ENCODE measurements around the gene CDCP2. TPM values are rescaled to one million over a fixed set of nuclear protein-coding genes. Genes with fewer than 3 reads are reported as not detected.

The CDCP2 gene
- total and polyA plus RNA-seq, 2 donors (not counting 1 experiment from before 2014, with no cell fraction given), result 0.25 TPM; not detected in 1

GRCh38 chr1:54174106-54174505 lies 21.3 kb upstream of the CDCP2 start:
- H3K4me3 ChIP-seq (ENCODE audit: control extremely low read depth in 1 of 5, extremely low read depth in 1 of 5, insufficient read depth in 1 of 5, low read depth in 2 of 5, low read length in 4 of 5), result no peak overlapping the region
- peaks cover 3 to 21% of the 10 kb centered on the region in 2 experiments for H3K36me3 ChIP-seq (replicated peaks in 1 of 2; ENCODE audit: control extremely low read depth in 1 of 2, control insufficient read depth in 1 of 2, extremely low read depth in 1 of 2, insufficient read depth in 2 of 2, low read length in 1 of 2)
- no peak overlapping the region for H3K27ac ChIP-seq (ENCODE audit: low read length in 2 of 2)
- H3K4me2 ChIP-seq (replicated peaks; ENCODE audit: low read depth, low read length, poor library complexity, severe bottlenecking), result no peak overlapping the region
- intact Hi-C loops (cut with micrococcal nuclease), result no loop called here
- H3K9me3 Mint-ChIP-seq (ENCODE audit: insufficient read depth), result no peaks in the 10 kb centered on the region
- no peaks in the 10 kb centered on the region for H4K20me1 ChIP-seq (ENCODE audit: control insufficient read depth, insufficient read depth, low read length, poor library complexity, severe bottlenecking)
- no peak for ATAC-seq (ENCODE audit: low read depth)
- no peak overlapping the region for H2AFZ ChIP-seq (ENCODE audit: insufficient read depth, low read depth, low read length, poor library complexity, severe bottlenecking)
- CTCF ChIA-PET, result interaction anchor here (1.9 kb wide), 1 partner anchor 9 kb away, joined by 7 read pairs; no protein-coding TSS in a partner anchor
- TF ChIP-seq CTCF (IDR thresholded peaks at IDR 0.05), result no peak
- TF ChIP-seq EZH2 (IDR thresholded peaks at IDR 0.05; ENCODE audit: borderline replicate concordance, insufficient read depth, low read depth, low read length, poor library complexity, severe bottlenecking), result no peak
- H3K27ac Mint-ChIP-seq, result no peak overlapping the region
- H3K27me3 Mint-ChIP-seq, result no peaks in the 10 kb centered on the region
- H3K4me1 Mint-ChIP-seq, result no peaks in the 10 kb centered on the region
- no peak overlapping the region for H3K9ac ChIP-seq (ENCODE audit: low read length)
- no peaks in the 10 kb centered on the region for H3K79me2 ChIP-seq (ENCODE audit: control insufficient read depth, insufficient read depth, low read length)
- no peaks in the 10 kb centered on the region for H3K9me3 ChIP-seq (ENCODE audit: control extremely low read depth in 1 of 3, control insufficient read depth in 2 of 3, insufficient read depth in 1 of 3, low read length in 2 of 3)
- H3K4me3 Mint-ChIP-seq, result no peak overlapping the region
- no peaks in the 10 kb centered on the region for H3K27me3 ChIP-seq (replicated peaks in 1 of 4; ENCODE audit: control extremely low read depth in 1 of 4, control insufficient read depth in 3 of 4, insufficient read depth in 4 of 4, low read length in 3 of 4)
- DNase-seq, result no peak
- WGBS (ENCODE audit: insufficient coverage), result 94% methylated on average over 3 of the region's 4 CpGs
- POLR2A ChIA-PET, result no interaction called here
- no peaks in the 10 kb centered on the region for H3K4me1 ChIP-seq (ENCODE audit: control insufficient read depth in 2 of 2, insufficient read depth in 2 of 2, low read length in 2 of 2)

GRCh38 chr1:54173681-54174080 lies 20.9 kb upstream of the CDCP2 start:
- no peak overlapping the region for H3K27ac ChIP-seq (ENCODE audit: low read length in 2 of 2)
- WGBS (ENCODE audit: insufficient coverage), result 48% methylated on average over 4 of the region's 9 CpGs
- H2AFZ ChIP-seq (ENCODE audit: insufficient read depth, low read depth, low read length, poor library complexity, severe bottlenecking), result no peak overlapping the region
- no peak for TF ChIP-seq EZH2 (IDR thresholded peaks at IDR 0.05; ENCODE audit: borderline replicate concordance, insufficient read depth, low read depth, low read length, poor library complexity, severe bottlenecking)
- no peak for TF ChIP-seq CTCF (IDR thresholded peaks at IDR 0.05)
- Mint-ChIP-seq H3K27me3 (no peaks in the 10 kb centered on the region), H3K9me3 (ENCODE audit: insufficient read depth) (no peaks in the 10 kb centered on the region), H3K4me1 (no peaks in the 10 kb centered on the region), H3K4me3 (no peak overlapping the region), H3K27ac (no peak overlapping the region)
- H3K4me3 ChIP-seq (ENCODE audit: control extremely low read depth in 1 of 5, extremely low read depth in 1 of 5, insufficient read depth in 1 of 5, low read depth in 2 of 5, low read length in 4 of 5), result no peak overlapping the region
- no peaks in the 10 kb centered on the region for H4K20me1 ChIP-seq (ENCODE audit: control insufficient read depth, insufficient read depth, low read length, poor library complexity, severe bottlenecking)
- DNase-seq, result no peak
- peaks cover 2 to 17% of the 10 kb centered on the region in 2 experiments for H3K36me3 ChIP-seq (replicated peaks in 1 of 2; ENCODE audit: control extremely low read depth in 1 of 2, control insufficient read depth in 1 of 2, extremely low read depth in 1 of 2, insufficient read depth in 2 of 2, low read length in 1 of 2)
- no peak for ATAC-seq (ENCODE audit: low read depth)
- POLR2A ChIA-PET, result no interaction called here
- H3K27me3 ChIP-seq (replicated peaks in 1 of 4; ENCODE audit: control extremely low read depth in 1 of 4, control insufficient read depth in 3 of 4, insufficient read depth in 4 of 4, low read length in 3 of 4), result no peaks in the 10 kb centered on the region
- H3K79me2 ChIP-seq (ENCODE audit: control insufficient read depth, insufficient read depth, low read length), result no peaks in the 10 kb centered on the region
- intact Hi-C loops (cut with micrococcal nuclease), result no loop called here
- no peak overlapping the region for H3K4me2 ChIP-seq (replicated peaks; ENCODE audit: low read depth, low read length, poor library complexity, severe bottlenecking)
- H3K4me1 ChIP-seq (ENCODE audit: control insufficient read depth in 2 of 2, insufficient read depth in 2 of 2, low read length in 2 of 2), result no peaks in the 10 kb centered on the region
- CTCF ChIA-PET, result interaction anchor here (1.9 kb wide), 1 partner anchor 9 kb away, joined by 7 read pairs; no protein-coding TSS in a partner anchor
- no peaks in the 10 kb centered on the region for H3K9me3 ChIP-seq (ENCODE audit: control extremely low read depth in 1 of 3, control insufficient read depth in 2 of 3, insufficient read depth in 1 of 3, low read length in 2 of 3)
- no peak overlapping the region for H3K9ac ChIP-seq (ENCODE audit: low read length)
